Stimulated activated CD8-positive, alpha-beta memory T cell treated with anti-CD3 and anti-CD28 coated beads, Interleukin-7, amount 100 ng/mL, for 4 hours (primary cell): ENCODE measurements around the gene PIGP.
"Not testable (repeated sequence)": the region's sequence is repeated elsewhere in the genome, so short reads cannot be mapped to it uniquely, and the experiment has no call there.

Experiments
- DNase-seq, 2 donors: peaks; one replicate each; pipeline ENCODE4 v3.0.0-alpha.2; 2020; ENCODE audit warnings: low read depth in 2 of 2

Gene PIGP

DNA sequence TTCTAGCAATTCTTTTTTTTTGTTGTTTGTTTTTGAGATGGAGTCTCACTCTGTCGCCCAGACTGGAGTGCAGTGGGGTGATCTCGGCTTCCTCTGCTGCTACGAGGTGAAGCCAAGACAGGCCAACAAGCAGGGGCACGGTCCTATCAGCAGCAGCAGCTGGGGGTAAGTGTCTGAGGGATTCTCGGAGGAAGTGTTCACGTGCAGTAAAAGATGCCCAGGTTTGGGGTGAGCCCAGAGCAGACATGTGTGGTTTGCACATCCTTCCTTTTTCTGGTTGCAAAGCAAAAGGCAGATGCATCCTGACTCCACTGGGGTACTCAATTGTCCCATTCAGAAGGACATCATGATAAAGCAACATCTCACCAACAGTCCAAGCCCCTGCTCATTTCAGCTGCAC lies 27.7 kb downstream of the PIGP start:
- no peak for DNase-seq

- DNase-seq, result no peak
Observed at GRCh38 chr21:37044643-37045042, 28.2 kb downstream of the PIGP start.

- DNase-seq, result no peak
Observed at GRCh38 chr21:37043818-37044217, 29.1 kb downstream of the PIGP start.

DNA sequence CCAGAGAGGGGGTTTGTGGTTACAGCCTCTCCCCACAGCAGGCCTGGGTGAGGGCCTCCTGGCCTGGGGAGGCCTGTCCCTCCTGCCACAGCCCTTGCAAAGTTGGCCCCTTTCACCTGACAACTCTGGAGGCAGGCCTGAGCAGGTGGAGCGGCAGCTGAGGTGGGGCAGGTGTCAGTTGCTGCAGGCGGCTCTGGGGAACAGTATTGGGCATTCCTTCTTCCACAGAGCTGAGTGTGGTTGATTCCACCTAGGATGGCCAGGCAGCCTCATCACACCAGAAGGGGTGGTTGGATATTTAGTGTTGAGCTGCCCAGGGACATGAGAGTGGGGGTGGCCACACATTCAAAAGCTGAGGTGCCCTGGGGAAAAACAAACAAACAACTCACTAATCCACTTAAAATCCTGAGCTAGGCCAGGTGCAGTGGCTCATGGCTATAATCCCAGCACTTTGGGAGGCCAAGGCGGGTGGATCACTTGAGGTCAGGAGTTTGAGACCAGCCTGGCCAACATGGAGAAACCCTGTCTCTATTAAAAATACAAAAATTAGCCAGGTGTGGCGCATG lies 31.1 kb downstream of the PIGP start:
- DNase-seq, result no peak

GRCh38 chr21:37040212-37040611 lies 32.7 kb downstream of the PIGP start:
- DNase-seq, result no peak

GRCh38 chr21:37039411-37040075 lies 33.3 kb downstream of the PIGP start:
- no peak for DNase-seq

DNA sequence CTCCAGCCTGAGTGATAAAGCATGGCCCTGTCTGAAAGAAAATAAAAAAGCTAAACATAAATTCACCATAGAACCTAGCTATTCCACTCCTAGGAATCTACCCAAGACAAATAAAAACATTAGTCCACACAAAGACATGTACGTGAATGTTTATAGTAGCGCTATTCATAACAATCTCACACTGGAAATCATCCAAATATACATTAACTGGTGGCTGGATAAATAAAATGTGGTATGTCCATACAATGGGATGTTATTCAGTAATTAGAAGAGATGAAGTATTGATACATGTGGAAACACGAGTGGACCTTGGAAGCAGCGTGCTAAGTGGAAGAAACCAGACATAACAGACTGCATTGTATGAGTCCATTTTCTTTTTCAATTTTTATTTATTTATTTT lies 36.7 kb downstream of the PIGP start:
- DNase-seq, result no peak

GRCh38 chr21:37034394-37034793 lies 38.5 kb downstream of the PIGP start:
- not testable (repeated sequence) for DNase-seq

DNA sequence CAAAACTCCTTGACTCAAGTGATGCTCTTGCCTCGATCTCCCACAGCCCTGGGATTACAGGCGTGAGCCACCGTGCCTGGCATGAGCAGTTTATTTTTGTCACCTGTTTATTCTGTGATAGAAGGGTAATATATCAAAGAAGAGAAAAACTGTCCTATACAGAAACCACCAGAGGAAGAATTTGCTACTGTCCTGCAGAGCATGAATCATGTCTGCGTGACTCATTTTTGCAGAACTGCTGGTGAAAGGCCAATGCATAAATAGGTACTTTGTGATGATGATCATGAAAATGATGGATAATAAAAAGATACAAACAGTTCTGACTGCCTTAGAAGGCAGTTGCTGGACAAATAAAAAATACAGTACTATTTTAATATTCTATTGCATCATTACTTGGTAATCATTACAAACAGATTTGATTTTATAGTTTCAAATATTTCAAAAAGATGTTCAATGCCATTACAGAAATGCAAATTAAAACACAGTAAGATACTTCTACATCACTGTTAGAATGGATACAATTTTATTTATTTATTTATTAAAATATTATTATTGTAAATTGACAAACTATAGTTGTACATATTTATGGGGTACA lies 39.9 kb downstream of the PIGP start:
- DNase-seq, result no peak

DNA sequence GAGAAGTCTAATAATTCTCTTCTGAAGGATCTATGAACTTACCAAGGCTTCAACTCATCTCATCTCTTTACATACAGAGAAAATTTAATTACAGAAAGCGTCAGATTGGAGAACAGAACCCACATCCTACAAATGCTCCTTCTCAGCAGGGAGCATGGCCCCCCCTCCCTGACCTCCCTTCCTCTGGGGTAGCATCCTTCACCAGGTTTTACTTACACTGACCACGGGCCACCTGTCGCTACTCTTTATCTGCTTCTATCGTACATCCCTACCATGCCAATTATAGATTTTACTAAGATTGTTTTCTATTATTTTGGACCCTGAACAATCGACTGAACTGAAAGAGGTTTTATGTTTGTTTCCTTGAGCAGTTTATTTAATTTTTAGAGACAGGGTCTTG lies 40.6 kb downstream of the PIGP start:
- no peak for DNase-seq

GRCh38 chr21:37030864-37031263 lies 42.0 kb downstream of the PIGP start:
- DNase-seq, result no peak

GRCh38 chr21:37028570-37028969 lies 44.3 kb downstream of the PIGP start:
- DNase-seq, result no peak

- no peak for DNase-seq
Observed at GRCh38 chr21:37026499-37026898, 46.4 kb downstream of the PIGP start.

DNA sequence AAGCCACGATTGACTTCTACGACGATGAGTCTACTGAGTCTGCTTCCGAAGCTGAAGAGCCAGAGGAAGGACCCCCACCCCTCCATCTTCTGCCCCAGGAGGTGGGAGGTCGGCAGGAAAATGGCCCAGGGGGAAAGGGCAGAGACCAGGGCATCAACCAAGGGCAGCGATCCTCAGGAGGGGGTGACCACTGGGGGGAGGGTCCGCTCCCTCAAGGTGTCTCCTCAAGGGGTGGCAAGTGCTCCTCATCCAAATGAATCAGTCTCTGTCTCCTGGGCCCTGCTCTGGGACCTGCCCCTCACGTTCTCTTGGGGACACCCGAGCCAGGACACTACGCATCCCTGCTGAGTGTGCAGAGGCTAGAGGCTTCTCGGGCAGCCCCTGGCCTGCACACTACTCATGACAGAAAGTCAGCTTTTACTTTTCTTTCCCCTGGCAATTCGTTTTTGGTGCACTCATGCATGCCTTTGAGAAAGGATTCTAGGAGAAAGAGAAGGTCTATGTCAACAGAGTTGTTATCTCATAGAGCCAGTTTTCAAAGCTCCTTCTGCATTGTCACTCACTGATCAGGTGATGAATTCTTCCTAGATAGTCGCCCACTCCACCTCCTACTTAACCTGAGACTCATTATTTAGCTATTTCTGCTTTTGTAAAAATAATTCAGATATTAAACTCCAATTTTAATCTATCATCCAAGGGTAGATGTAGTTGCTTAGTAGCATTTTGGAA lies 54.8 kb downstream of the PIGP start:
- DNase-seq, result no peak
